Stimulated activated CD4-positive, alpha-beta T cell treated with anti-CD3 and anti-CD28 coated beads, Interleukin-15, amount 100 ng/mL, for 1 hour (primary cell): ENCODE measurements around the gene PGLYRP4.
"Not testable (repeated sequence)": the region's sequence is repeated elsewhere in the genome, so short reads cannot be mapped to it uniquely, and the experiment has no call there.

ENCODE experiments used
- DNase-seq, 2 donors: peaks; one replicate each; pipeline ENCODE4 v3.0.0-alpha.2; 2020; ENCODE audit warnings: low read depth in 1 of 2, low spot score in 1 of 2

PGLYRP4 gene

DNA sequence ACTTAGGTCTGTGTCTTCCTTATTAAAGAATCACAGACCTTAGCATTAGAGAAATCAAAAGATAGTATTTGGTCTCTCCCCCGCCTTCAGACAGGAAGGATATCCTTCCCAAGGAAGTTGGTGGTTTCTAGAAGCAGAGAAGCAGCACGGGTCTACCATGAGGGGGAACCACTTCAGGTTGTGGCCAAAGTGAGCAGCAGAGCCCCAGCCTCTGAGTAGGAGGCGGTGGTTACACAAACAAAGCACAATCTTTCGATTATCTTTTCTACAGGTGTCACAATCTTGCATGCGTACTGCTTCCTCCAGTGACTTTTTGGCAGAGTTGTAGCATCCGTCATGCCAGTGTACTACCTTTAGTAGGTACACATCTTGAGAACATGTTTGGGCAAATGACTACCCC, 8.8 kb downstream of the PGLYRP4 start:
- no peak for DNase-seq

GRCh38 chr1:153337980-153338853, 10.4 kb downstream of the PGLYRP4 start:
- no peak for DNase-seq

GRCh38 chr1:153336650-153337049, 12.0 kb downstream of the PGLYRP4 start:
- DNase-seq: no peak

DNA sequence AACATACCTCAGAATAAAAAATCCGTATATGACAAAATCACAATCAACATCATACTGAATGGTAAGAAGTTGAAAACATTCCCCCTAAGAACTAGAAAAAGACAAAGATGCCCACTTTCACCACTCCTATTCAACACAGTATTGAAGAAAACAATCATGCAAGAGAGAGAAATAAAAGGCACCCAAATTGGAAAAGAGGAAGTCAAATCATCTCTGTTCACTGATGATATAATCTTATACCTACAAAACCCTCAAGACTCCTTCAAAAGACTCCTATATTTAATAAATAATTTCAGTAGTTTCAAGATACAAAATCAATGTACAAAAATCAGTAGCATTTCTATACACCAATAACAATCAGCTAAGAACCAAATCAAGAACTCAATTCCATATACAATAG, 14.7 kb downstream of the PGLYRP4 start:
- no peak for DNase-seq

DNA sequence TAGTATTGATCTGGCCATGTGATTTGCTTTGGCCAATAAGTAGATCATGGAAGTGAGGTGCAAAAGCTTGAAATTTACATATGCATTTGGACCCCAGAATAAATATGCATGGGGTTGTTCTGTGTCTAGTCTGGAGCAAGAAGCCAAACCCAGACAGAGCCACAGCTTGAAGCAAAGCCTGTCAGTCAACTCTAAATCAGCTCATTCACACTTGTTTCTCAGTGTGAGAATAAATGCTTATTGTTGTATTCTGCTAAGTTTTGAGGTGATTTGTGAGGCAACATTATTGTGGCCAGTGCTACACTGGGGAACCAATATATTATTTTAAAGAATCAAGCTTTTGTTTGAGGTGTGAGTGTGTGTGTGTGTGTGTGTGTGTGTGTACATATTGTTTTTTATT, 23.7 kb downstream of the PGLYRP4 start:
- DNase-seq: no peak

GRCh38 chr1:153322568-153322967, 26.1 kb downstream of the PGLYRP4 start:
- no peak for DNase-seq

DNA sequence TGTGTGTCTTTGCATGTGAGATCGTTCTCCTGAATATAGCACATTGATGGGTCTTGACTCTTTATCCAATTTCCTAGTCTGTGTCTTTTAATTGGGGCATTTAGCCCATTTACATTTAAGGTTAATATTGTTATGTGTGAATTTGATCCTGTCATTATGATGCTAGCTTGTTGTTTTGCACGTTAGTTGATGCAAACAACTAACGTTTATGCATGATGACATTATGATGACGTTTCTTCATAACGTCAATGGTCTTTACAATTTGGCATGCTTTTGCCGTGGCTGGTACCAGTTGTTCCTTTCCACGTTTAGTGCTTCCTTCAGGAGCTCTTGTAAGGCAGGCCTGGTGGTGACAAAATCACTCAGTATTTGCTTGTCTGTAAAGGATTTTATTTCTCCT, 30.5 kb downstream of the PGLYRP4 start:
- DNase-seq: not testable (repeated sequence)

GRCh38 chr1:153316013-153316412, 32.6 kb downstream of the PGLYRP4 start:
- not testable (repeated sequence) for DNase-seq

GRCh38 chr1:153314388-153314787, 34.3 kb downstream of the PGLYRP4 start:
- not testable (repeated sequence) for DNase-seq

DNA sequence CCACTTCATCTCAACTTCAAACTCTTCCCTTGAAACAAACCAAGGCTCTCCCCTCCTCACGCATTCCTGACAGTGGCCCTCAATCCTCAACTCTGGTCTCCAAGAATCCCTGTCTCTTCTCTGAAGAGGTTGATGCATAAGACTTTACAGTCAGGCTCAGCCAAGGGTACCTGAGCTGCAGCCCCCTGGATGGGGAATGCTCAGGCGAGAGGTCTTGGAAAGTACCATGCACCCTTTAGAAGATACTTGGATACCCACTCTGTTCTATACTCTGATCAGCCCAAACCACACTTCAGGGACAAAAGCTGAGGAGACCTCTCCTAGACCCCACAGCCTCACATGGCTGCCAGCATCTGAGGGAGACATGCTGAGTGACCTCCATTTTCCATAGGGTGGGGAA, 35.4 kb downstream of the PGLYRP4 start:
- no peak for DNase-seq

DNA sequence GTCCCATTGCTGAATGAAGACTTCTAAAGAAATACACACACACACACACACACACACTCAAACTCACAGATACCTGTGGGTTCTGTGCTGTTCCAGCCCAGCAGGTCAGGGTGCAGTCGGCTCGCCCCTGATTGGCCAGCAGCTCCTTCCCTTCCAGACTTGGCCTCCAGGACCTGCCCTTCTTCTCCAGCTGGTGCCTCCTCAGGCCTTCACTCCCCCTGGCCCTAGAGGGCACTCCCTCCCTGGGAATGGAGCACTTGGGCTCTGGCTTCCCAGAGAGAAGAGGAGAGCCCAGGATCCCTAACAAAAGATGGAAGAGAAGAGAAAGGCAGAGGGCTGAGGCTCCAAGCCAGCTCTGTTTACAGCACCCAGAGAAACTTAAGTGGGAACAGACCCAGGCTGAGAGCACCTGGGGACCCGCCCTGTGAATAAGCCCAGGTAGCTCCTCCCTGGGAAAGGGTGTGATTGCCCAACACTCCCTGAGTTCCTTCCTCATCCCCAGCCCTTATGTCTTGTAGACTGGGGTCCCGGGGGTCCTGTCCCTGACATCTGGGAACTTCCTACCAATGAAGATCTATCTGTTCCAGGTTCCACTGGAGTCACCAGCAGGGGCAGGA, 36.0 kb downstream of the PGLYRP4 start, which contains the start of gene PGLYRP3:
TSS of gene PGLYRP3 (minus strand) at position 383 of the 617 bp plus-strand sequence. CDS start 2,287 bp downstream, outside the sequence.
- DNase-seq: no peak

DNA sequence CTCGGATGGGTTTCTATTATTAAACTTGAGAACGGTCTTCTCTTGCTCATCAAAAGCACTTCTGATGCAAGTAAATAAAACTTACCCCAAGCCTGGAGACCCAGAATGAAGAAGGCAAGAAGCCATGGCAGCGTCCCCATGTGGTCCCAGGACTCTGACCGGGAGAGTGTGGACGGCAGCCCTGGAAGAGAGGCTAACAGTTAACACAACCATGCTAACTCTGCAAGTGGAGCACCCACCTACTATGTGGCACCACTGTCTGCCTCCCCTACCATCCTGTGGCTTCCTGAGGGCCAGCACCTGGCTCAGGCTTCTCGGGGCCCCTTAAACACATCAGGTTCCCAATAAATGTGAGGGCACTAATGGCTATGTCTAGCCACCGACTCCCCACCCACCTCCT, 38.1 kb downstream of the PGLYRP4 start:
- no peak for DNase-seq

GRCh38 chr1:153309441-153309840, 39.2 kb downstream of the PGLYRP4 start:
- no peak for DNase-seq

GRCh38 chr1:153308540-153308939, 40.1 kb downstream of the PGLYRP4 start:
- DNase-seq: no peak

GRCh38 chr1:153307221-153307600, 41.4 kb downstream of the PGLYRP4 start:
- DNase-seq: no peak

- DNase-seq: no peak
These were observed 42.1 kb downstream of the PGLYRP4 start for GRCh38 chr1:153306303-153307220.

DNA sequence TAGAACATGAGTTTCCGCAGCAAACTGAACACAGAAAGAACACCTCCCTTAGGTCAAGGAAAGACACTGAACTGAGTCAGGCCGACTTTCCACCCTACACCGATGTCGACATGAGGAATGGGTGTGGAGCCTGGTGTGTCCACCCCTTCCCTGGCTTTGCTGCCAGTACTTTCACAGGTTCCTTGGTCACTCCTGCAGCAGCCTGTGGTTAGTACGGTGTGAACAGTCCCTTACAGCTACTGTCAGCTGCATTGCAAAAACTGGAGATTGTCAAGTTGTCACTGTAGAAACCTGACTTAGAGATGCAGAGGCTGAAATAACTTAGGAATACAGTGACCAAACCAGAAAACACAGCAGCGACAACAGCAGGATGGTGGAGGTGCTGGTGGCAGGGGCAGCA, 43.0 kb downstream of the PGLYRP4 start:
- no peak for DNase-seq

DNA sequence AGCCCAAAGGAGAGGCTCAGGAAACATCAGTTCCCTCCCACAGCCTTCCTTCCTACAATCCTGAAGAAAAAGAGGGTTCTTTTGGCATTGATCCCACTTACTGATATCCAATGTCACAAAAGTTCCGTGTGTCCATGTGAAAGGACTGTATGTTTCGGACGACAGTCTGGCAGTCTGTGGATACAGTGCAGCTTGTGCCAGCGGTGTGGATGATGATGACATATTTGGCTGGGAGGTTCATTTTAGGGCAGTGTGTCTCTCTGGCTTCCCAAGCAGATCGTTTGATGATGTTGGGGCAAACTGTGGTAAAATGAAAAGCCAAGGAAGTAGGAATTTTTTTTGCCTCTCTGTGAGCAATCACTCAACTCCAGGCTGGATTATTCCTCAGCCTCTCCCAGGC, 46.3 kb downstream of the PGLYRP4 start:
- DNase-seq: no peak

GRCh38 chr1:153293851-153294250, 54.8 kb downstream of the PGLYRP4 start:
- no peak for DNase-seq

DNA sequence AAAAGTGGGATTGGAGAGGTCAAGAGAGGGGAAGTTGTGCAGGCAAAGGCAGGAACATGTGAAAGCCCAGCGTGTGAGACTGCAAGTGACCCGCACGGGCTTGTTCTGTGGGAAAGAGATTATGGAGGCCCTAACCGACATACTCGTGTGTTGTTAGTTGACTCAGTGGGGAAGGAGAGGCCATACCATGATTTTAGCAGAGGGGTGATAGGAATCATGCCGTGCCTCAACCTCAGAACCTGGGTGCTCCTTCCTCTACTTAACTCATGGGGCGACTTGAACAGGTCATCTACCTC, 55.2 kb downstream of the PGLYRP4 start:
- DNase-seq: no peak

DNA sequence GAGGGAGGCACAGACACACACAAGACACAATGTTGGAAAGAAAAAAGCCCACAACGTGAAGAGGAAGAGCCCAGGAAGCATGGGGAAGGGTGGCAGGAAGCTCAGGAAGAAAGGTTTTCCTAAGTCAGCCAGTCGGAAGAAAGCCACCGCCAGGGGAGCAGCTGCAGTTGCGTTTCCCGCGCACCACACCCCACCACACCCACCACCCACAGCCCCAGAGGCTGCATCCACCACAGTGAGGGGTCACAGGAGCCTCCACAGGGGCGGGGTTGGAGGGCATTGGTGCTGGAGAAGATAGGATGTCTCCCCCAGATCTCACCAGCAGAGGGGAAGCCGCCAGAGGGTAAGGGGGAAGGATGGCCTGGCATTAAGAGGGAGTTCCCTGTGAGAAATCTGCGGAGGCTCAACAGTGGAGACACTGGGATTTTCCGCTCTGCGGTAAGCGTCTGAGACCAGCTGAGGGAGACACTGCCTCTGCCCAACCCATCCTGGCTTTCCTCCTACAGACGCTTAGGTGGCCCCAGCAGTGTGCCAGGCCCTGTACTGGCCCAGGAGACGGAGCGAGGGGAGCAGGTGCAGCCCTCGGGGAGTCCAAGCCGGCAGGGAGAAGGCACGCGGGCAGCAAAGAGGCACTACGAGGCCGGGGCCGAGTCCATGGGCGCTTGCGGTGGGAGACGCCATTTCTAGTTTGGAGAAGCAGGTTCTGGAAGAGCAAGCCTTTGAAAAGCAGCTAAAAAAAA, 55.7 kb downstream of the PGLYRP4 start:
- DNase-seq: no peak
